ENCODE data around the gene FBXL7.

DNA sequence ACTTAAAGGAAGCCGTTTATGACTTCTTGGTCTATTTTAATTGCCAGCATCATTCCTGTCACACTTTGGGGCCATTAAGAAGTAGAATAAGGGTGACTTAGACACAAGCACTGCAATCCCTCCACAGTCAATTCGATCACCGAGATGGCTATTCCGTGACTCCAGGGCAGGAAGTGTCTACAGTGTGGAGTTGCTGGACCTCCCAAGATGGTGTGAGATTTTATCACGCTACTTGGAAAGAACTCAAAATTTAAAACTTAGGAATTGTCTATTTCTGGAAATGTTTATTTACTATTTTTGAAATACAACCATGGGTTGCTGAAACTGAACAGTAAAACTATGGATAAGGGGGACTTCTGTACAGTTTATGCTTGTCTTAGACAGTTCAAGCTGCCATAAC is 6.2 kb downstream of the FBXL7 start:
- TF ChIP-seq POLR2A (IDR thresholded peaks at IDR 0.05; ENCODE audit: control extremely low read depth in 1 of 2, low read depth in 2 of 2, low read length in 2 of 2): no peak
- TF ChIP-seq, protein P1, sequence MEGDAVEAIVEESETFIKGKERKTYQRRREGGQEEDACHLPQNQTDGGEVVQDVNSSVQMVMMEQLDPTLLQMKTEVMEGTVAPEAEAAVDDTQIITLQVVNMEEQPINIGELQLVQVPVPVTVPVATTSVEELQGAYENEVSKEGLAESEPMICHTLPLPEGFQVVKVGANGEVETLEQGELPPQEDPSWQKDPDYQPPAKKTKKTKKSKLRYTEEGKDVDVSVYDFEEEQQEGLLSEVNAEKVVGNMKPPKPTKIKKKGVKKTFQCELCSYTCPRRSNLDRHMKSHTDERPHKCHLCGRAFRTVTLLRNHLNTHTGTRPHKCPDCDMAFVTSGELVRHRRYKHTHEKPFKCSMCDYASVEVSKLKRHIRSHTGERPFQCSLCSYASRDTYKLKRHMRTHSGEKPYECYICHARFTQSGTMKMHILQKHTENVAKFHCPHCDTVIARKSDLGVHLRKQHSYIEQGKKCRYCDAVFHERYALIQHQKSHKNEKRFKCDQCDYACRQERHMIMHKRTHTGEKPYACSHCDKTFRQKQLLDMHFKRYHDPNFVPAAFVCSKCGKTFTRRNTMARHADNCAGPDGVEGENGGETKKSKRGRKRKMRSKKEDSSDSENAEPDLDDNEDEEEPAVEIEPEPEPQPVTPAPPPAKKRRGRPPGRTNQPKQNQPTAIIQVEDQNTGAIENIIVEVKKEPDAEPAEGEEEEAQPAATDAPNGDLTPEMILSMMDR (IDR thresholded peaks at IDR 0.05; ENCODE audit: control extremely low read depth in 1 of 3, insufficient read depth in 1 of 3, low read depth in 1 of 3, low read length in 3 of 3): no peak
- no peak for TF ChIP-seq JUND (IDR thresholded peaks at IDR 0.05; ENCODE audit: low read length)
- TF ChIP-seq CEBPB (IDR thresholded peaks at IDR 0.05; ENCODE audit: low read depth, low read length): no peak
- TF ChIP-seq EP300 (IDR thresholded peaks at IDR 0.05; ENCODE audit: borderline replicate concordance in 1 of 2, low read depth in 2 of 2, low read length in 2 of 2): no peak
- TF ChIP-seq EZH2 (IDR thresholded peaks at IDR 0.05; ENCODE audit: low read depth, low read length, severe bottlenecking): no peak

All from H1 (cell line).